IMR-90 (cell line): Measurements from ENCODE around the gene C12orf60. TPM values are rescaled to one million over a fixed set of nuclear protein-coding genes. Genes with fewer than 3 reads are reported as not detected.

Source experiments
- ATAC-seq: fragments of 200-7000 bp; cut with Tn5 transposase; 2 replicates; pipeline ENCODE4 v1.9.1; 2020; ENCODE audit warnings: low read depth, mild to moderate bottlenecking, moderate library complexity
- BruUV-seq: library from RNA; stranded (reverse); fragments of 400-500 nt; replicated peaks from 2 replicates; lab custom pipeline; 2021; lab: Mats Ljungman, UMichigan
- CTCF ChIA-PET: fragments of 300-600 bp; formaldehyde crosslinking; extraction: SDS; loops from one replicate; lab custom pipeline; 2021; ENCODE audit warnings: antibody characterized with exemption; lab: Yijun Ruan, JAX
- POLR2A ChIA-PET: fragments of 300-600 bp; sonication (Branson Sonifier 250); formaldehyde crosslinking; loops from one replicate; lab custom pipeline; 2022; ENCODE audit warnings: antibody characterized with exemption; ENCODE audit not compliant: unreplicated experiment; lab: Charles Lee
- DNase-seq: peaks from one replicate; pipeline ENCODE4 v3.0.0; 2013
- H2AFZ ChIP-seq: replicated peaks from 2 replicates; pipeline ENCODE3; 2013; ENCODE audit warnings: low read length, mild to moderate bottlenecking; ENCODE audit not compliant: poor library complexity
- H2AK5ac ChIP-seq: 2 replicates; pipeline ENCODE4 v1.6.1; 2013; ENCODE audit warnings: low read depth, low read length, inconsistent platforms
- H2AK9ac ChIP-seq: replicated peaks from 2 replicates; pipeline ENCODE3; 2013; ENCODE audit warnings: mild to moderate bottlenecking, low read depth, low read length, moderate library complexity; ENCODE audit not compliant: poor library complexity
- H2BK120ac ChIP-seq: 2 replicates; pipeline ENCODE4 v1.6.1; 2013; ENCODE audit warnings: low read depth, low read length, inconsistent platforms
- H2BK15ac ChIP-seq: 3 replicates; pipeline ENCODE4 v1.6.1; 2013; ENCODE audit warnings: low read depth, low read length, inconsistent platforms
- H2BK20ac ChIP-seq: 2 replicates; pipeline ENCODE4 v1.6.1; 2013; ENCODE audit warnings: low read depth, mild to moderate bottlenecking, inconsistent platforms, low read length, moderate library complexity
- H2BK5ac ChIP-seq: 2 replicates; pipeline ENCODE4 v1.6.1; 2013; ENCODE audit warnings: mild to moderate bottlenecking, low read depth, low read length, inconsistent platforms; ENCODE audit not compliant: poor library complexity, severe bottlenecking
- H3K14ac ChIP-seq: replicated peaks from 2 replicates; pipeline ENCODE4 v1.6.1; 2013; ENCODE audit warnings: low read depth, low read length, inconsistent platforms
- H3K18ac ChIP-seq: 2 replicates; pipeline ENCODE4 v1.6.1; 2013; ENCODE audit warnings: low read depth, low read length, control low read depth
- H3K23ac ChIP-seq: 2 replicates; pipeline ENCODE4 v1.6.1; 2013; ENCODE audit warnings: low read depth, low read length, inconsistent platforms
- H3K27ac ChIP-seq: 2 replicates; pipeline ENCODE4 v1.5.1; 2013; ENCODE audit warnings: mild to moderate bottlenecking, control low read depth, low read length; ENCODE audit not compliant: insufficient read depth
- H3K27me3 ChIP-seq: 2 replicates; pipeline ENCODE4 v1.6.1; 2013; ENCODE audit warnings: low read length; ENCODE audit not compliant: control insufficient read depth, insufficient read depth
- H3K36me3 ChIP-seq: 2 replicates; pipeline ENCODE4 v1.6.1; 2013; ENCODE audit warnings: low read length, mixed read lengths; ENCODE audit not compliant: control insufficient read depth, insufficient read depth
- H3K4ac ChIP-seq: 2 replicates; pipeline ENCODE4 v1.6.1; 2013; ENCODE audit warnings: low read depth, low read length, inconsistent platforms
- H3K4me1 ChIP-seq: 2 replicates; pipeline ENCODE4 v1.6.1; 2013; ENCODE audit warnings: low read length, mixed read lengths; ENCODE audit not compliant: control insufficient read depth, insufficient read depth
- H3K4me2 ChIP-seq: 2 replicates; pipeline ENCODE4 v1.6.1; 2013; ENCODE audit warnings: low read depth, mild to moderate bottlenecking, control low read depth, low read length, moderate library complexity
- H3K4me3 ChIP-seq: 2 replicates; pipeline ENCODE4 v1.5.1; 2013; ENCODE audit warnings: low read depth, mild to moderate bottlenecking, control low read depth, low read length, moderate library complexity; ENCODE audit not compliant: insufficient read depth
- H3K56ac ChIP-seq: 2 replicates; pipeline ENCODE4 v1.6.1; 2013; ENCODE audit warnings: low read length, inconsistent platforms; ENCODE audit not compliant: insufficient read depth; ENCODE audit errors: extremely low read depth
- H3K79me1 ChIP-seq, 2 experiments: 2 replicates each; pipeline ENCODE4 v1.6.1; 2013; ENCODE audit warnings: low read length in 2 of 2, inconsistent platforms in 1 of 2, low read depth in 1 of 2
- H3K9ac ChIP-seq: 2 replicates; pipeline ENCODE4 v1.6.1; 2013; ENCODE audit warnings: low read depth, low read length, control low read depth
- H3K9me1 ChIP-seq: 2 replicates; pipeline ENCODE4 v1.6.1; 2013; ENCODE audit warnings: low read length, inconsistent platforms; ENCODE audit not compliant: insufficient read depth
- H3K9me3 ChIP-seq: 2 replicates; pipeline ENCODE4 v1.6.1; 2013; ENCODE audit warnings: low read length; ENCODE audit not compliant: control insufficient read depth, insufficient read depth
- H4K20me1 ChIP-seq: 2 replicates; pipeline ENCODE4 v1.6.1; 2013; ENCODE audit warnings: low read length, inconsistent platforms; ENCODE audit not compliant: insufficient read depth
- H4K5ac ChIP-seq: 2 replicates; pipeline ENCODE4 v1.6.1; 2013; ENCODE audit warnings: mild to moderate bottlenecking, low read depth, low read length, control low read depth
- H4K8ac ChIP-seq, 2 experiments: 2 replicates each; pipeline ENCODE4 v1.6.1; 2013; ENCODE audit warnings: low read depth in 2 of 2, low read length in 2 of 2, control low read depth in 1 of 2, inconsistent platforms in 1 of 2
- H4K91ac ChIP-seq: 2 replicates; pipeline ENCODE4 v1.6.1; 2013; ENCODE audit warnings: low read depth, low read length, inconsistent platforms; ENCODE audit not compliant: insufficient read depth
- BHLHE40 ChIP-seq: fragments of 150-350 bp; IDR thresholded peaks from 2 replicates; pipeline ENCODE4 v1.6.1; 2016; ENCODE audit warnings: mild to moderate bottlenecking, low read depth, low read length
- CHD1 ChIP-seq: IDR thresholded peaks from 2 replicates; pipeline ENCODE4 v1.6.1; 2012; ENCODE audit warnings: low read depth, low read length, improper control_type of control experiment
- CTCF ChIP-seq: conservative IDR thresholded peaks from 2 replicates; pipeline ENCODE4 v1.5.1; 2012; ENCODE audit warnings: mild to moderate bottlenecking, low read depth, low read length, improper control_type of control experiment
- ELK1 ChIP-seq: fragments of 150-350 bp; IDR thresholded peaks from 2 replicates; pipeline ENCODE4 v1.6.1; 2016; ENCODE audit warnings: low read depth, mild to moderate bottlenecking, low read length, moderate library complexity, borderline replicate concordance
- FOS ChIP-seq: fragments of 150-350 bp; IDR thresholded peaks from 2 replicates; pipeline ENCODE4 v1.6.1; 2016; ENCODE audit warnings: low read depth, low read length
- MAZ ChIP-seq: IDR thresholded peaks from 2 replicates; pipeline ENCODE4 v1.6.1; 2012; ENCODE audit warnings: low read depth, mild to moderate bottlenecking, low read length, improper control_type of control experiment, moderate library complexity, borderline replicate concordance
- POLR2A ChIP-seq: IDR thresholded peaks from 2 replicates; pipeline ENCODE4 v1.6.1; 2012; ENCODE audit warnings: mild to moderate bottlenecking, low read depth, low read length
- RAD21 ChIP-seq: IDR thresholded peaks from 2 replicates; pipeline ENCODE4 v1.6.1; 2012; ENCODE audit warnings: low read length, improper control_type of control experiment
- RCOR1 ChIP-seq: IDR thresholded peaks from 2 replicates; pipeline ENCODE4 v1.6.1; 2012; ENCODE audit warnings: mild to moderate bottlenecking, low read length, improper control_type of control experiment; ENCODE audit not compliant: insufficient replicate concordance
- dilution Hi-C: fragments of 300-500 bp; cut with HindIII; formaldehyde crosslinking; loops from one replicate; pipeline ENCODE4 v1.14.3; 2018; ENCODE audit warnings: low sequenced_read_pairs; ENCODE audit not compliant: unreplicated experiment
- in situ Hi-C: fragments of 300-500 bp; cut with MboI; formaldehyde crosslinking; loops from 3 replicates; pipeline ENCODE4 v1.14.3; 2019; ENCODE audit warnings: low sequenced_read_pairs, inconsistent platforms, mixed read lengths
- intact Hi-C: fragments of 100-400 bp; cut with micrococcal nuclease; formaldehyde crosslinking; loops from 2 replicates; pipeline ENCODE4 v1.10.0; 2022
- polyA plus RNA-seq, 3 experiments: library from polyadenylated mRNA; depleted of rRNA; stranded (reverse); fragments of >200 nt; gene quantifications; 2 replicates each; pipeline ENCODE4 v1.2.3, GENCODE V29; 2012; ENCODE audit warnings: low replicate concordance in 1 of 3
- total RNA-seq: library from RNA; depleted of rRNA; stranded (reverse); fragments of >200 nt; gene quantifications from 2 replicates; pipeline ENCODE4 v1.2.3, GENCODE V29; 2012

The C12orf60 gene
- total and polyA plus RNA-seq, 2 of the 4 experiments (the other 2 are of a cell fraction) = 1.1 TPM

- dilution Hi-C loops = no loop called here
Measured at GRCh38 chr12:14782756-14783155, 20.7 kb upstream of the C12orf60 start.

More at GRCh38 chr12:14782756-14783155, 20.7 kb upstream of the C12orf60 start:
- no peak overlapping the region for H2AK9ac ChIP-seq
- no peak overlapping the region for H2BK5ac ChIP-seq
- H3K9me3 ChIP-seq = no peaks in the 10 kb centered on the region
- H3K9me1 ChIP-seq = peaks cover 3% of the 10 kb centered on the region; the same call in 1 of the 2 replicates
- H3K4me3 ChIP-seq = no peak overlapping the region
- no peak overlapping the region for H3K56ac ChIP-seq
- no peak overlapping the region for H4K91ac ChIP-seq
- no peaks in the 10 kb centered on the region for H4K20me1 ChIP-seq
- no peaks in the 10 kb centered on the region for H3K27me3 ChIP-seq
- H3K79me1 ChIP-seq = no peaks in the 10 kb centered on the region
- no peak overlapping the region for H2BK15ac ChIP-seq
- CTCF ChIA-PET = interaction anchor here (0.7 kb wide), 1 partner anchor 460 kb away, joined by 7 read pairs; no protein-coding TSS in a partner anchor
- no peak overlapping the region for H3K14ac ChIP-seq
- no peak overlapping the region for H3K4ac ChIP-seq
- DNase-seq (no peak), ATAC-seq (no peak)
- no peak overlapping the region for H3K9ac ChIP-seq
- H4K8ac ChIP-seq = no peak overlapping the region
- H3K4me1 ChIP-seq = peaks cover 3% of the 10 kb centered on the region
- no peak overlapping the region for H3K27ac ChIP-seq
- BruUV-seq = no TSS peak
- H2BK120ac ChIP-seq = no peak overlapping the region
- H3K36me3 ChIP-seq = peaks cover 8% of the 10 kb centered on the region
- H2BK20ac ChIP-seq = no peak overlapping the region
- H3K4me2 ChIP-seq = no peak overlapping the region
- no peak overlapping the region for H2AK5ac ChIP-seq
- no peak overlapping the region for H3K18ac ChIP-seq
- TF ChIP-seq FOS (no peak), ELK1 (no peak), CTCF (no peak), RCOR1 (no peak), MAZ (no peak), BHLHE40 (no peak), RAD21 (no peak), POLR2A (no peak), CHD1 (no peak)
- H4K5ac ChIP-seq = no peak overlapping the region
- H2AFZ ChIP-seq = no peak overlapping the region
- intact Hi-C loops (no loop called here), in situ Hi-C loops (loop anchor here (25.0 kb wide), 2 partner anchors 395 to 1105 kb away; partner anchors contain the start of gene STRAP)
- no peak overlapping the region for H3K23ac ChIP-seq
- POLR2A ChIA-PET = no interaction called here
